Endodermal cell (in vitro differentiated cells): ENCODE results near the gene GUCD1. TPM values are rescaled to one million over a fixed set of nuclear protein-coding genes. Genes with fewer than 3 reads are reported as not detected.

ENCODE experiments used
- DNase-seq: peaks from one replicate; pipeline ENCODE4 v3.0.0-alpha.2; 2017
- H3K27ac ChIP-seq: 2 replicates; pipeline ENCODE4 v1.5.1; 2013; ENCODE audit warnings: mild to moderate bottlenecking, low read depth, low read length, moderate library complexity
- H3K27me3 ChIP-seq: 2 replicates; pipeline ENCODE4 v1.6.1; 2013; ENCODE audit warnings: mild to moderate bottlenecking, low read length, moderate library complexity; ENCODE audit not compliant: insufficient read depth, control insufficient read depth, poor library complexity, severe bottlenecking
- H3K36me3 ChIP-seq: 2 replicates; pipeline ENCODE4 v1.7.0; 2013; ENCODE audit warnings: mild to moderate bottlenecking, low read length, moderate library complexity; ENCODE audit not compliant: control insufficient read depth, insufficient read depth
- H3K4me1 ChIP-seq: one replicate; pipeline ENCODE4 v1.7.0; 2013; ENCODE audit warnings: low read length; ENCODE audit not compliant: control insufficient read depth, insufficient read depth
- H3K4me3 ChIP-seq: 2 replicates; pipeline ENCODE4 v1.5.1; 2013; ENCODE audit warnings: mild to moderate bottlenecking, low read length, moderate library complexity
- H3K9ac ChIP-seq: 2 replicates; pipeline ENCODE4 v1.6.1; 2013; ENCODE audit warnings: mild to moderate bottlenecking, low read length, moderate library complexity; ENCODE audit not compliant: poor library complexity, severe bottlenecking; ENCODE audit errors: extremely low read depth
- H3K9me3 ChIP-seq: 2 replicates; pipeline ENCODE4 v1.6.1; 2013; ENCODE audit warnings: mild to moderate bottlenecking, low read length, moderate library complexity; ENCODE audit not compliant: control insufficient read depth
- H3K27ac Mint-ChIP-seq: 2 replicates; pipeline ENCODE4 v1.8.0; 2020; ENCODE audit warnings: mixed read lengths
- H3K27me3 Mint-ChIP-seq: 2 replicates; pipeline ENCODE4 v1.8.0; 2021; ENCODE audit warnings: mild to moderate bottlenecking, mixed read lengths; ENCODE audit not compliant: insufficient read depth
- H3K36me3 Mint-ChIP-seq: 2 replicates; pipeline ENCODE4 v1.8.0; 2020; ENCODE audit warnings: low read depth, mixed read lengths
- H3K4me1 Mint-ChIP-seq: 2 replicates; pipeline ENCODE4 v1.8.0; 2020; ENCODE audit warnings: mixed read lengths
- H3K4me3 Mint-ChIP-seq: 2 replicates; pipeline ENCODE4 v1.8.0; 2020; ENCODE audit warnings: mild to moderate bottlenecking, moderate library complexity, mixed read lengths
- H3K9me3 Mint-ChIP-seq: 2 replicates; pipeline ENCODE4 v1.8.0; 2020; ENCODE audit warnings: mild to moderate bottlenecking, mixed read lengths
- CTCF ChIP-seq: fragments of 200-600 bp; sonication (generic); conservative IDR thresholded peaks from 2 replicates; pipeline ENCODE4 v1.5.0; 2021; ENCODE audit warnings: antibody characterized with exemption, mild to moderate bottlenecking
- WGBS, 2 experiments: methylation state at CpG; one replicate each; pipeline versions ENCODE4 v1.1.5 to v1.1.7; 2013; ENCODE audit warnings: missing lambda C conversion rate in 2 of 2, mixed read lengths in 1 of 2; ENCODE audit not compliant: insufficient coverage in 1 of 2, insufficient read length in 1 of 2; 5-methylcytosine and 5-hydroxymethylcytosine counted together
- total RNA-seq, 2 donors: library from RNA; stranded (reverse); fragmentation: NEBNext Ultra II Directional in 1 of 2; extraction: Animal tissue kit (Norgen Biotek cat#: 25700) in 1 of 2; gene quantifications; 2 replicates in 1 of 2; 3 replicates in 1 of 2; pipeline ENCODE4 v1.2.1, GENCODE V29; 2021

Gene GUCD1
- total RNA-seq, 2 donors from 2014 or later: 64.7 to 73.6 TPM

- Mint-ChIP-seq H3K9me3 (no peaks in the 10 kb centered on the region), H3K36me3 (peaks cover 58% of the 10 kb centered on the region), H3K4me1 (no peaks in the 10 kb centered on the region), H3K27ac (no peak overlapping the region), H3K4me3 (no peak overlapping the region), H3K27me3 (no peaks in the 10 kb centered on the region)
- Histone ChIP-seq H3K4me3 (no peak overlapping the region), H3K36me3 (peaks cover 56% of the 10 kb centered on the region), H3K4me1 (no peaks in the 10 kb centered on the region), H3K9me3 (no peaks in the 10 kb centered on the region), H3K27ac (no peak overlapping the region), H3K9ac (no peak overlapping the region), H3K27me3 (no peaks in the 10 kb centered on the region)
- no peak for TF ChIP-seq CTCF
- no peak for DNase-seq
- 90 to 95% methylated on average over 9 to 11 of the region's 11 CpGs for WGBS, 2 experiments
Observed at GRCh38 chr22:24543679-24544243, 11.2 kb downstream of the GUCD1 start.

GRCh38 chr22:24543185-24543601 lies 11.7 kb downstream of the GUCD1 start:
- H3K4me1 Mint-ChIP-seq: no peaks in the 10 kb centered on the region
- peaks cover 56% of the 10 kb centered on the region for H3K36me3 ChIP-seq
- no peak overlapping the region for H3K27ac Mint-ChIP-seq
- no peaks in the 10 kb centered on the region for H3K27me3 ChIP-seq
- no peaks in the 10 kb centered on the region for H3K9me3 ChIP-seq
- peaks cover 52% of the 10 kb centered on the region for H3K36me3 Mint-ChIP-seq
- 92 to 100% methylated on average over 4 to 7 of the region's 7 CpGs for WGBS, 2 experiments
- no peak overlapping the region for H3K4me3 ChIP-seq
- no peaks in the 10 kb centered on the region for H3K9me3 Mint-ChIP-seq
- H3K27ac ChIP-seq: no peak overlapping the region
- no peaks in the 10 kb centered on the region for H3K27me3 Mint-ChIP-seq
- no peak for DNase-seq
- H3K9ac ChIP-seq: no peak overlapping the region
- no peak for TF ChIP-seq CTCF
- no peak overlapping the region for H3K4me3 Mint-ChIP-seq
- no peaks in the 10 kb centered on the region for H3K4me1 ChIP-seq

GRCh38 chr22:24542641-24543040 lies 12.3 kb downstream of the GUCD1 start:
- Histone ChIP-seq H3K36me3 (peaks cover 54% of the 10 kb centered on the region), H3K27ac (no peak overlapping the region), H3K9ac (no peak overlapping the region), H3K9me3 (no peaks in the 10 kb centered on the region), H3K4me3 (no peak overlapping the region), H3K4me1 (no peaks in the 10 kb centered on the region), H3K27me3 (no peaks in the 10 kb centered on the region)
- 94 to 99% methylated on average over 8 to 9 of the region's 9 CpGs for WGBS, 2 experiments
- Mint-ChIP-seq H3K36me3 (peaks cover 48% of the 10 kb centered on the region), H3K4me1 (no peaks in the 10 kb centered on the region), H3K27ac (no peak overlapping the region), H3K9me3 (no peaks in the 10 kb centered on the region), H3K4me3 (no peak overlapping the region), H3K27me3 (no peaks in the 10 kb centered on the region)
- TF ChIP-seq CTCF: no peak
- no peak for DNase-seq
